ENCODE data around the gene CDK14. TPM values are rescaled to one million over a fixed set of nuclear protein-coding genes. Genes with fewer than 3 reads are reported as not detected.
"Not testable (repeated sequence)": the region's sequence is repeated elsewhere in the genome, so short reads cannot be mapped to it uniquely, and the experiment has no call there.

Gene CDK14
- polyA plus RNA-seq, 3 donors, result 1.7 to 2.5 (median 2.1) TPM

DNA sequence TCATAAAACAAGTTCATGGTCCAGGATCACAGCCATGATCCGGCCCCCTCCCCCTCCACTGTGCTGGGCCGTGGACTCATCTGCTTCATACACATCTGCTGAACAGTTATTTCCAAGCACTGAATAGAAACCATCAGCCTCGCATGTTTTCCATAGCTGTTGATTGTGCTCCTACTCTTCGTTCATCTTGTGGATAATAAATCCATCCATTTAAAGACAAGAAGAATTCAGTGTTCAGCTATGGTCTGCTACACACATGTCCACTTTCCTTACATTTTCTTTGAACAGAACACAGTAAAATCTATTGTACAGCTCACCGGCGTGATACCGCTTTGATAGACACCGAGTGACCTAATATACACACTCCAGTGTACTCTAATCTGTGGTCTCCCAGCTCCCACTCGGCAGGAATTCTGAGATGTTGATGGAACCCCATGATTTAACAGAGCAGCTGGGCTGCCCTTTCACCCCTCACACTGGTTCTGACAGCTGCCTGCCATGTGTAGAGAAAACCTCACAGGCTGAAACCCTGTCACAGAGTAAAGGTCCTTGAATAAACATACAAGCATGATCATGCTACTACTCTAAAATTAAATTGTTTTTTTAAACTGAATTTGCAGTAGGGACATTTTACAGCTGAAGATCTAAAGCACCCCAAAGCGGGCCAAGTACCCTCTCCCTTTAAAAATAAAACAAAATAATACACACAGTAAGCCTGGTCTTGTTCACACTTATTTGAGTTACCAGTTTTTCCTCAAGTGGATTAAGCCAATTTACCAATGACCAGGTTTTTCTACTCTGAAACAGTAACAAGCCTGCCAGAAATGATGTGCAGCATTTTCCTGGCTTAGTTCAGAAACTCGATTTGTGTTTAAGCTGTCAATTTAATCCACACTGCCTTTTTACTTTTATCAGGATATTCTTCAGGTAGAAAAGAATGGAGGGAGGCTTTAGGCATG, 573.0 kb downstream of the CDK14 start:
- peaks cover 0 to 7% (median 5%) of the 10 kb centered on the region in 7 donors for H3K9me3 Mint-ChIP-seq
- no peaks in the 10 kb centered on the region for H3K79me2 ChIP-seq (ENCODE audit: insufficient read depth, low read length)
- TF ChIP-seq, protein P1, sequence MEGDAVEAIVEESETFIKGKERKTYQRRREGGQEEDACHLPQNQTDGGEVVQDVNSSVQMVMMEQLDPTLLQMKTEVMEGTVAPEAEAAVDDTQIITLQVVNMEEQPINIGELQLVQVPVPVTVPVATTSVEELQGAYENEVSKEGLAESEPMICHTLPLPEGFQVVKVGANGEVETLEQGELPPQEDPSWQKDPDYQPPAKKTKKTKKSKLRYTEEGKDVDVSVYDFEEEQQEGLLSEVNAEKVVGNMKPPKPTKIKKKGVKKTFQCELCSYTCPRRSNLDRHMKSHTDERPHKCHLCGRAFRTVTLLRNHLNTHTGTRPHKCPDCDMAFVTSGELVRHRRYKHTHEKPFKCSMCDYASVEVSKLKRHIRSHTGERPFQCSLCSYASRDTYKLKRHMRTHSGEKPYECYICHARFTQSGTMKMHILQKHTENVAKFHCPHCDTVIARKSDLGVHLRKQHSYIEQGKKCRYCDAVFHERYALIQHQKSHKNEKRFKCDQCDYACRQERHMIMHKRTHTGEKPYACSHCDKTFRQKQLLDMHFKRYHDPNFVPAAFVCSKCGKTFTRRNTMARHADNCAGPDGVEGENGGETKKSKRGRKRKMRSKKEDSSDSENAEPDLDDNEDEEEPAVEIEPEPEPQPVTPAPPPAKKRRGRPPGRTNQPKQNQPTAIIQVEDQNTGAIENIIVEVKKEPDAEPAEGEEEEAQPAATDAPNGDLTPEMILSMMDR (IDR thresholded peaks at IDR 0.05), result no peak
- intact Hi-C loops (cut with micrococcal nuclease), result no loop called here
- no peaks in the 10 kb centered on the region for H3K27me3 Mint-ChIP-seq (ENCODE audit: low read depth in 3 of 3)
- H3K36me3 Mint-ChIP-seq, result no peaks in the 10 kb centered on the region
- no peak overlapping the region for H3K9ac ChIP-seq (ENCODE audit: insufficient read depth, low read length, poor library complexity, severe bottlenecking)
- H3K27ac Mint-ChIP-seq, result peak overlapping the region in 1 of 7 donors; percentile 16
- peaks cover 30% of the 10 kb centered on the region for H3K4me1 Mint-ChIP-seq
- no peaks in the 10 kb centered on the region for H3K27me3 ChIP-seq (ENCODE audit: control insufficient read depth in 2 of 2, insufficient read depth in 2 of 2, low read length in 2 of 2)
- no peaks in the 10 kb centered on the region for H4K20me1 ChIP-seq (ENCODE audit: insufficient read depth, low read length)
- no peak overlapping the region for H3K4me2 ChIP-seq (replicated peaks; ENCODE audit: extremely low read depth, low read length, poor library complexity, severe bottlenecking)
- peaks cover 0 to 3% of the 10 kb centered on the region in 2 donors for H3K9me3 ChIP-seq (replicated peaks in 1 of 2; ENCODE audit: control insufficient read depth in 1 of 2, insufficient read depth in 1 of 2, low read length in 2 of 2)
- H3K4me1 ChIP-seq (ENCODE audit: control insufficient read depth in 1 of 2, insufficient read depth in 2 of 2, low read length in 2 of 2), result peaks cover 19 to 21% of the 10 kb centered on the region in 2 donors
- no peaks in the 10 kb centered on the region for H3K36me3 ChIP-seq (replicated peaks in 1 of 2; ENCODE audit: control insufficient read depth in 1 of 2, insufficient read depth in 2 of 2, low read length in 2 of 2)
- no peak overlapping the region for H3K4me3 ChIP-seq (replicated peaks in 1 of 3; ENCODE audit: low read depth in 2 of 3, low read length in 3 of 3)
- WGBS (ENCODE audit: insufficient coverage), result 89% methylated on average over 5 of the region's 11 CpGs
- H3K27ac ChIP-seq (ENCODE audit: low read depth in 1 of 2, low read length in 2 of 2), result no peak overlapping the region
- H2AFZ ChIP-seq (ENCODE audit: insufficient read depth, low read depth, low read length, poor library complexity, severe bottlenecking), result no peak overlapping the region
- H3K4me3 Mint-ChIP-seq, result no peak overlapping the region
- no peak for DNase-seq

DNA sequence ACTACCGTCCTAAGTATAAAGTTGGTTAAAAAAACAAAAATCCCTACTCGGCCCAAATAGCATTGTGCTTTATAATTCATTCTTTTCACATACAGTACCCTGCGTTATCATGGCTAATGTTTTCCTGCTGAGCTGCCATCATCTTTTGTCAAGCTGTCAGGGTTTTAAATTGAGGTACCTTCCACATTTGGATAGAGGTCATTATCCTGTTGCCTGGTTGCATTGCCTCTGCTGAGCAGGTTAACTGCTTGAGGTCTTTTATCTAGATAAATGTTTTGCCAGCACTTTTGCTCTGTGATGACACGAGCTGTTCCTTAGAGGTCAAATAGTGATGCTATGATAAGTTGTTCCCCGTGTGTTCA, 573.7 kb downstream of the CDK14 start:
- Histone ChIP-seq H3K9me3 (replicated peaks in 1 of 2; ENCODE audit: control insufficient read depth in 1 of 2, insufficient read depth in 1 of 2, low read length in 2 of 2) (peaks cover 0 to 3% of the 10 kb centered on the region in 2 donors), H3K27ac (ENCODE audit: low read depth in 1 of 2, low read length in 2 of 2) (no peak overlapping the region), H3K9ac (ENCODE audit: insufficient read depth, low read length, poor library complexity, severe bottlenecking) (no peak overlapping the region), H3K79me2 (ENCODE audit: insufficient read depth, low read length) (no peaks in the 10 kb centered on the region), H3K4me1 (ENCODE audit: control insufficient read depth in 1 of 2, insufficient read depth in 2 of 2, low read length in 2 of 2) (peaks cover 12 to 14% of the 10 kb centered on the region in 2 donors), H3K36me3 (replicated peaks in 1 of 2; ENCODE audit: control insufficient read depth in 1 of 2, insufficient read depth in 2 of 2, low read length in 2 of 2) (no peaks in the 10 kb centered on the region), H2AFZ (ENCODE audit: insufficient read depth, low read depth, low read length, poor library complexity, severe bottlenecking) (no peak overlapping the region), H3K4me2 (replicated peaks; ENCODE audit: extremely low read depth, low read length, poor library complexity, severe bottlenecking) (no peak overlapping the region), H4K20me1 (ENCODE audit: insufficient read depth, low read length) (no peaks in the 10 kb centered on the region), H3K27me3 (ENCODE audit: control insufficient read depth in 2 of 2, insufficient read depth in 2 of 2, low read length in 2 of 2) (no peaks in the 10 kb centered on the region), H3K4me3 (replicated peaks in 1 of 3; ENCODE audit: low read depth in 2 of 3, low read length in 3 of 3) (no peak overlapping the region)
- no peaks in the 10 kb centered on the region for H3K27me3 Mint-ChIP-seq (ENCODE audit: low read depth in 3 of 3)
- peaks cover 23% of the 10 kb centered on the region for H3K4me1 Mint-ChIP-seq
- no peaks in the 10 kb centered on the region for H3K36me3 Mint-ChIP-seq
- intact Hi-C loops (cut with micrococcal nuclease), result no loop called here
- 100% methylated on average over 1 of the region's 5 CpGs for whole genome bisulfite sequencing (ENCODE audit: insufficient coverage)
- H3K27ac Mint-ChIP-seq, result no peak overlapping the region
- TF ChIP-seq, protein P1 (IDR thresholded peaks at IDR 0.05), result no peak
- DNase-seq, result no peak
- peaks cover 0 to 7% (median 5%) of the 10 kb centered on the region in 7 donors for H3K9me3 Mint-ChIP-seq
- no peak overlapping the region for H3K4me3 Mint-ChIP-seq

DNA sequence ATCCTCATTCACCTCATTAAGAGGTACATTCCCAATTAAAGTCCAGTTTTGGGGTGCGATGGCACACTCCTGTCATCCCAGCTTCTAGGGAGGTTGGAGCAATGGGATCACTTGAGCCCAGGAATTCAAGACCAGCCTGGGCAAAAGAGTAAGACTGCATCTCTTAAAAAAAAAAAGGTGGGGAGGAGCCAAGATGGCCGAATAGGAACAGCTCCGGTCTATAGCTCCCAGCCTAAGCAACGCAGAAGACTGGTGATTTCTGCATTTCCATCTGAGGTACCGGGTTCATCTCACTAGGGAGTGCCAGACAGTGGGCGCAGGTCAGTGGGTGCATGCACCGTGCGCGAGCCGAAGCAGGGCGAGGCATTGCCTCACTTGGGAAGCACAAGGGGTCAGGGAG, 577.1 kb downstream of the CDK14 start:
- H3K9ac ChIP-seq (ENCODE audit: insufficient read depth, low read length, poor library complexity, severe bottlenecking); H3K4me3 ChIP-seq (replicated peaks in 1 of 3; ENCODE audit: low read depth in 2 of 3, low read length in 3 of 3); H4K20me1 ChIP-seq (ENCODE audit: insufficient read depth, low read length); H3K79me2 ChIP-seq (ENCODE audit: insufficient read depth, low read length); H3K27me3 Mint-ChIP-seq (ENCODE audit: low read depth in 3 of 3); H3K9me3 Mint-ChIP-seq; H3K4me3 Mint-ChIP-seq; H3K36me3 ChIP-seq (replicated peaks in 1 of 2; ENCODE audit: control insufficient read depth in 1 of 2, insufficient read depth in 2 of 2, low read length in 2 of 2); DNase-seq; H2AFZ ChIP-seq (ENCODE audit: insufficient read depth, low read depth, low read length, poor library complexity, severe bottlenecking); intact Hi-C loops (cut with micrococcal nuclease); H3K27me3 ChIP-seq (ENCODE audit: control insufficient read depth in 2 of 2, insufficient read depth in 2 of 2, low read length in 2 of 2); H3K27ac ChIP-seq (ENCODE audit: low read depth in 1 of 2, low read length in 2 of 2); H3K36me3 Mint-ChIP-seq; H3K4me2 ChIP-seq (replicated peaks; ENCODE audit: extremely low read depth, low read length, poor library complexity, severe bottlenecking); H3K4me1 ChIP-seq (ENCODE audit: control insufficient read depth in 1 of 2, insufficient read depth in 2 of 2, low read length in 2 of 2); H3K9me3 ChIP-seq (replicated peaks in 1 of 2; ENCODE audit: control insufficient read depth in 1 of 2, insufficient read depth in 1 of 2, low read length in 2 of 2): not testable (repeated sequence)
- Mint-ChIP-seq H3K27ac (peak overlapping the region in 1 of 7 donors; percentile 18), H3K4me1 (peaks cover 10% of the 10 kb centered on the region)
- WGBS (ENCODE audit: insufficient coverage), result no CpG with 5 or more reads among the region's 11 CpGs
